AG09309 (cell line): Measurements from ENCODE around the gene QSOX2.

Source experiments
- DNase-seq: peaks from one replicate; pipeline ENCODE4 v3.0.0-alpha.2; 2010; ENCODE audit warnings: low read depth
- H3K4me3 ChIP-seq: 2 replicates; pipeline ENCODE4 v1.5.1; 2011; ENCODE audit warnings: mild to moderate bottlenecking, low read depth, low read length, moderate library complexity; ENCODE audit not compliant: control insufficient read depth
- CTCF ChIP-seq: IDR thresholded peaks from 2 replicates; pipeline ENCODE4 v1.5.1; 2011; ENCODE audit warnings: mild to moderate bottlenecking, low read depth, low read length, inconsistent platforms; ENCODE audit not compliant: insufficient read depth, control insufficient read depth; ENCODE audit errors: missing control alignments

Gene QSOX2

DNA sequence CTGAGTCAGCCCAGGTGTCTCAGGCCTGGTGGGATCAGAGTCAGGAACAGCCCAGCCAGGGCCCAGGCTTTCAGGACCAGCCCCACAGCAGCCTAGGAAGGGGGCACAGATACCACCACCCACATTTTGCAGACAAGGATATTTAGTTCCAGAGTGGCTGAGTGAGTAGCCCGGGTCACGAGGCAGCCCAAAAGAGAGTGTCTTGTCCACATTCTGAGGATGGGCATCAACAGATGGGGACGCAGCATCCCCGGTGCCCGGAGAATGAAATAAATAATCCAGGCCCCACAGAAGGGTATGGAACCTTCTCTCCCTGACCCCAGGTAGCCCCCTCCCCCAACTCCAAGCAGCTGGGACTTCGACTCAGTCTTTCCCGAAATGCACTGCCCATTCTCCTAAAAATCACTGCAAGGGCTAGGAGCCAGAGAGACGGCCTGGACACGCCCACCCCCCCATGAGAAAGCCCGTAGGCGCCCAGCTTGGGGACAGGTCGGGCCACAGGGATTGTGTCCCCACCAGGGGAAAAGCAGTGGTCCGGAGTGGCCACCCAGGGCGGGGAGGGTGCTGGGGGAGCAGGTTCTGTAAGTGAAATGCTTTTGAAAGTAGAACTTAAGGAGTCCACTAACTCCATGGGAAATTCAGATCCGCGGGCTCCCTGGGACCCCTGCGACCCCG is 47.5 kb downstream of the QSOX2 start:
- TF ChIP-seq CTCF = no peak
- no peak overlapping the region for H3K4me3 ChIP-seq
- no peak for DNase-seq

DNA sequence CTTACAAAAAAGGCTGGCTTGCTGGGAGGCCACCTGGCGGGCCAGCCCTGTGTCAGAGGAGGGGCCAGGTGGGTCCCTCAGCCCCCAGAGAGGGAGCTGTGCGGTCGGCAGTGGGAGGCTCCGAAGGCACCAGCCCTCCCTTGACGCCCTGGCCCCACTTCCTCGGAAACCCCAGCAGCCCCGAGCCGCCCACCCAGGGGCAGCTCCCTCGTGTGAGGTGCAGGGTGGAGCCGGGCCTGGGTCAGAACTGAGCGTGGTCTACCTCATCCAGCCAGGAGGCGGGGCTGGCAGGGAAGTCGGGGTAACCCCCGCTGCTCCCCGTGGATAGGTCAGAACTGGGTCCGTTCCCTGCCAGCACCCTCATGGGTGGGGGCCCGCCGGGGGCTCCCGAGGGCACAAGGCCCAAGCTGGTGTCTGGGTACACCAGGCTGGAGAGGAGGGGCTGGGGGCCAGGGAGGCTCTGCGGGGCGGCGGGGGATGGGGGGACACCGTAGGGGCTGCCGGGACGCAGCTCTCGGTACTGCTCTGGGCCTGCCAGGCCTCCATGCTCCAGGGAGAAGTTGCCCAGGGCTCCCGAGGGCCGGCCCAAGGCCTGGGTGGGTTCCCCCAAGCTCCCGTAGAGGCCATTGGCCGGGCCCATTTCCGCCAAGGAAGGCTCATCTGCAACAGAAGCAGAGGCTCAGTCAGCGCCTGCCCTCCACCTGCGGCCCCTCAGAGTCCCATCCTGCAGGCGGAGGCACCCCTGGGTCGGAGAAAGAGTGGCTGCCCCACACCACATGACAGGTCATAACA is 48.3 kb downstream of the QSOX2 start:
- TF ChIP-seq CTCF = no peak
- H3K4me3 ChIP-seq = no peak overlapping the region
- DNase-seq = no peak

DNA sequence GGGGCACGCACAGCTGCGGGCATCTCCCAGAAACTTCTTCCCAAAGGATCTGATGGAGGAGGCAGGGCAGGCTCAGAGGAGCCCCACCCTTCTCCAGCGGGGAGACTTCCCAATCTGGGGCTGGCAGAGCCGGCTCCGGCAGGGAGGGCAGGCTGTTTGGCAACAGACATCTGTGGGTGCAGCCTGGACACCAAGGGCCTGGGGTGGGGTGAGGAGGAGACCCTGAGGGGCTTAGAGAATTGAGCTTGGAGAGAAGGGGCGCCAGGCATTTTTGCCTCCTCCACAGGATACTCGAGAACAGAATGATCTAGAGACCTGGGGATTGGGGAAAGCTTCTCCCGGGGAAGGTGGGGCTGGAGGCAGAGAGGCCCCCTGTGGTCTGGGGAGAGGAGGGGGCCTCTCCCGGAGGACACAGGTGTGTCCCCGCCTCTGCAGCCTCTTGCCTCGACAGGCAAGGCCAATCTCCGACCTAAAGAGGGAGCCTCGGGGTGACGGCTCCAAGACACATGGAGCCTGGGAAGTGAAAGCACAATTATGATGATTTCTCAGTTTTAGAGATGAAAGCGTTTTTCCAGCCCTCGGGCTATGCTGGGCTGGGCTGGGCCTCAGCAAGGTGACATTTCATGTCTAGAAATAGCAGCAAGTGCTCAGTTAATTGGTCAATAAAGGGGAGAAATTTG is 49.1 kb downstream of the QSOX2 start:
- TF ChIP-seq CTCF = no peak
- no peak overlapping the region for H3K4me3 ChIP-seq
- no peak for DNase-seq

DNA sequence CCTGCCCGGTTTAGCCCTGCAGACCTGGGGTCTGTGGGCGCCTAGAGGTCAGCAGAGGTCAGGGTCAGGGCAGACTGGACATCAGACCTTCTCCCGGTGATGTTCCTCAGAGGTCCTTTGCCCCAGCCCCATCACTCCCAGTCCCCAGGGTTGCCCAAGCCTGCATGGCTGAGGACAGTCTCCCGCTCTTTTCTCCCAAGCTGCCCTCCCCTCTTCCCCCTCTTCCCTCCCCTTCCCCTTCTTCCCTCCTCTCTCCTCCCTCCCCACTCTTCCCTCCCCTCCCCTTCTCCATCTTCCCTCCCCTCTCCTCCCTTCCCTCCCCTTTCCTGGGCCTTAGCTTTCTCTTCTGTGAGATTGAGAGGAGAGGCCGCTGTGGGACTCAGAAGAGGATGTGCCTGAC is 51.1 kb downstream of the QSOX2 start:
- no peak overlapping the region for H3K4me3 ChIP-seq
- TF ChIP-seq CTCF = no peak
- no peak for DNase-seq

GRCh38 chr9:136193891-136194279 is 51.7 kb downstream of the QSOX2 start:
- no peak overlapping the region for H3K4me3 ChIP-seq
- DNase-seq = no peak
- TF ChIP-seq CTCF = no peak

DNA sequence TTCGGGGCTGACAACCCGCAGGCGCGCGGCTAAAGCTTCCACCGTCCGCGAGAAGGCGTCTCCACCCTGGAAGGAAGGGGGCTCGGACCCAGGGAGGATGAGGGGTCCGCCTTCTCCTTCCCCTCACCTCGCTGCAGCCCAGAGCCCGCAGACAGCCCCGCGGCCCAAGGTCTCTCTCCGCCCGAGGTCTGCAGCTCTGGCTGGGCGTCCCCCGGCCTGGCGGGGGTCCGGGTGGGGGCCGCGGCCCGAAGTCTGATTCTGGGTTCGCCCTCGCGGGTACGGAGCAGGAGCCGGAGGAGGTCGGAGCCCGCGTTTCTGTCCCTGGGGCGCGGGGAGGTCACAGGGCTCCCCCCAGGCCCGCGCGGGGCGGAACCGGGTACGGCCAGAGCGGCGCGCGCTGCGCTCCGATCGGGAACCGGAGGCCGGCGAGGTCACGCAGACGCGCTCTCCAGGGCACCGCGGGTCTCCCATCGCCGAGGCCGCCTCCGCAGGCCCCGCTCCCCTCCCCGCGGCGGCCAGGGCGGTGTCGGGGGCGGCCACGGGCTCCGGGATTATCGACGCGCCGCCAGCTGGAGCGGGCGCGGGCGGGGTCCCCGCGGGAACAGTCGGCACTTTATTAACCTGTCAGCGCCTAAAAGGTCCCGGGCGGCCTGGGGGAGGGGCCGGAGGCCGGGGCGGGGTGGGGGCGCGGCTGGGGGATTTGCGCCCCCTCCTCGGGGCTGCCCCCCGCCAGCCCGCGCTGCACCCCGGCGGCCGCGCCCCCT is 52.3 kb downstream of the QSOX2 start:
- no peak overlapping the region for H3K4me3 ChIP-seq
- TF ChIP-seq CTCF = no peak
- DNase-seq = no peak
